ENCODE measurements around the gene B3GAT1. TPM values are rescaled to one million over a fixed set of nuclear protein-coding genes. Genes with fewer than 3 reads are reported as not detected.

Gene B3GAT1
- total and polyA plus RNA-seq, 2 of the 13 experiments (the other 11 are each of a cell fraction or from before 2014, with no cell fraction given), result not detected

DNA sequence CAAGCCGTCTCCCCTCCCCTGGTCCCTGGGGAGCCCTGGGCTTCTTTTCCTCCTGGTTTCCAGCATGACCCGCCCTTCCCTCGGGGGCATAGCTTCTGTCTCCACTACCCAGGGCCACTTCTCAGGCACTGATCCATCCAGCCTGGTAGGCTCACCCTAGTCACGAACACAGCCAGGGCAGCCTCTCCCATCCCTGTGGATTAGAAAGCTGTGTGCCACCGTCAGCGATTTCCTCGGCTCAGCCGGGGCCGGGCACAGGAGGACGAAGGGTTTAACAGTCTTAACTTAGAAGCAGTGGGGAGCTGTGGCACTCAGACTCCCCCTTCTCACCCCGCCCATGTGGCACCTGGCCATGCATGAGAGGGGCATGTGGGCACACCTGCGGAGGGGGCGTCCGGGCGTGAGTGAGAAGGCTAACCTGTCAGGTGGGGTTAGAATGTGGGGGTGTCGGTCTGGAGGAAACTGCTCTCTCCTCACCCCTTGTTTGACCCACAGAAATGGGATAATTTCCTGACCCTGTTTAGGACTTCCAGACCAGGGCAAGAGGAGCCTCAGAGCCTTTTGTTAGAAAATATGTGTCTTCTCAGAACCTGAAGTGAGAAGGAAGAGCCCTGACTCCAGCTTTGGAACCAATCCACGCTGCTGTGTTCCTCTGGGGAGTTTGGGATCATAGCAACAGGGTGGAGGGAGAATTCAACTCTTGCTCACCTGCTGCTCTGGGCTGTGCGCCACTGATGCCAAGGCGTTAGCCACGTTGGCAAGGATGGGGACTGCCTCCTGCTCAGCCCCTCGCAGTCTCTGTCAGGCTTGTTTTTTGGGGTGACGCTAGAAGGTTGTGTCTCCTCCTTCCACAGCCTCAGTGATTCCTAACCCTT, 65.7 kb downstream of the B3GAT1 start:
- WGBS (ENCODE audit: low lambda C conversion rate), result 49% methylated on average over 19 of the region's 22 CpGs

More for the DNA sequence above, 65.7 kb downstream of the B3GAT1 start:
- FAIRE-seq (no peak), DNase-seq (ENCODE audit: low spot score) (no peak), ATAC-seq (no peak)
- no TSS peak for BruUV-seq (replicated peaks)
- in situ Hi-C loops (cut with HindIII; ENCODE audit: extremely low pct_ligation_motif_present, low pct_unique_long_range_greater_than_20kb), result no loop called here
- intact Hi-C loops (cut with micrococcal nuclease; ENCODE audit: unreplicated experiment), result no loop called here
- Histone ChIP-seq H3K27me3 (ENCODE audit: control insufficient read depth in 1 of 2, insufficient read depth in 2 of 2, low read length in 2 of 2) (peaks cover 2 to 51% of the 10 kb centered on the region in 2 experiments; a peak in 4 of 5 replicates), H3K4me3 (replicated peaks in 1 of 3; ENCODE audit: insufficient read depth in 1 of 3, low read depth in 2 of 3, low read length in 3 of 3) (no peak overlapping the region), H3K9me3 (ENCODE audit: low read length) (no peaks in the 10 kb centered on the region), H3K79me2 (ENCODE audit: insufficient read depth, low read length) (no peaks in the 10 kb centered on the region), H3K9ac (ENCODE audit: insufficient read depth, low read depth, low read length) (no peak overlapping the region), H2AFZ (ENCODE audit: low read length) (no peak overlapping the region), H3K4me2 (ENCODE audit: low read depth, low read length) (no peak overlapping the region), H3K27ac (ENCODE audit: extremely low read length, insufficient read depth, low read length) (no peak overlapping the region), H3K36me3 (replicated peaks in 1 of 2; ENCODE audit: control insufficient read depth in 1 of 2, insufficient read depth in 2 of 2, low read length in 2 of 2) (no peaks in the 10 kb centered on the region), H4K20me1 (ENCODE audit: insufficient read depth, low read length) (no peaks in the 10 kb centered on the region), H3K4me1 (ENCODE audit: insufficient read depth, low read length) (no peaks in the 10 kb centered on the region)
- POLR2A ChIA-PET, result no interaction called here
- CTCF ChIA-PET (ENCODE audit: low intra/inter-chr PET ratio, low total read pairs), result no interaction called here
- TF ChIP-seq ZNF136 (CRISPR knock-in tag; IDR thresholded peaks at IDR 0.05; ENCODE audit: low read depth) (no peak), SOX6 (IDR thresholded peaks at IDR 0.05) (no peak), SOX6 (CRISPR knock-in tag; IDR thresholded peaks at IDR 0.05) (no peak), SP2 (CRISPR knock-in tag; IDR thresholded peaks at IDR 0.05) (no peak), MYC (CRISPR knock-in tag; IDR thresholded peaks at IDR 0.05; ENCODE audit: borderline replicate concordance) (no peak), ZNF782 (CRISPR knock-in tag; IDR thresholded peaks at IDR 0.05; ENCODE audit: borderline replicate concordance) (no peak), ZNF10 (CRISPR knock-in tag; IDR thresholded peaks at IDR 0.05; ENCODE audit: borderline replicate concordance, low read depth) (no peak), KAT2B (IDR thresholded peaks at IDR 0.05; ENCODE audit: borderline replicate concordance, low read depth, low read length) (no peak), HOXA9 (CRISPR knock-in tag; IDR thresholded peaks at IDR 0.05; ENCODE audit: borderline replicate concordance) (no peak), ZKSCAN5 (CRISPR knock-in tag; IDR thresholded peaks at IDR 0.05) (no peak), ZNF773 (CRISPR knock-in tag; IDR thresholded peaks at IDR 0.05; ENCODE audit: borderline replicate concordance) (no peak), MTF1 (CRISPR knock-in tag; IDR thresholded peaks at IDR 0.05) (no peak), ZNF781 (CRISPR knock-in tag; IDR thresholded peaks at IDR 0.05; ENCODE audit: borderline replicate concordance, not compliant biosample characterization) (no peak)
- TF ChIP-seq, protein P1, sequence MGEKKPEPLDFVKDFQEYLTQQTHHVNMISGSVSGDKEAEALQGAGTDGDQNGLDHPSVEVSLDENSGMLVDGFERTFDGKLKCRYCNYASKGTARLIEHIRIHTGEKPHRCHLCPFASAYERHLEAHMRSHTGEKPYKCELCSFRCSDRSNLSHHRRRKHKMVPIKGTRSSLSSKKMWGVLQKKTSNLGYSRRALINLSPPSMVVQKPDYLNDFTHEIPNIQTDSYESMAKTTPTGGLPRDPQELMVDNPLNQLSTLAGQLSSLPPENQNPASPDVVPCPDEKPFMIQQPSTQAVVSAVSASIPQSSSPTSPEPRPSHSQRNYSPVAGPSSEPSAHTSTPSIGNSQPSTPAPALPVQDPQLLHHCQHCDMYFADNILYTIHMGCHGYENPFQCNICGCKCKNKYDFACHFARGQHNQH (CRISPR knock-in tag; IDR thresholded peaks at IDR 0.05), result no peak
- TF ChIP-seq, protein P2, sequence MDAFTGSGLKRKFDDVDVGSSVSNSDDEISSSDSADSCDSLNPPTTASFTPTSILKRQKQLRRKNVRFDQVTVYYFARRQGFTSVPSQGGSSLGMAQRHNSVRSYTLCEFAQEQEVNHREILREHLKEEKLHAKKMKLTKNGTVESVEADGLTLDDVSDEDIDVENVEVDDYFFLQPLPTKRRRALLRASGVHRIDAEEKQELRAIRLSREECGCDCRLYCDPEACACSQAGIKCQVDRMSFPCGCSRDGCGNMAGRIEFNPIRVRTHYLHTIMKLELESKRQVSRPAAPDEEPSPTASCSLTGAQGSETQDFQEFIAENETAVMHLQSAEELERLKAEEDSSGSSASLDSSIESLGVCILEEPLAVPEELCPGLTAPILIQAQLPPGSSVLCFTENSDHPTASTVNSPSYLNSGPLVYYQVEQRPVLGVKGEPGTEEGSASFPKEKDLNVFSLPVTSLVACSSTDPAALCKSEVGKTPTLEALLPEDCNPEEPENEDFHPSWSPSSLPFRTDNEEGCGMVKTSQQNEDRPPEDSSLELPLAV (CRISPR knock-in tag; conservative IDR thresholded peaks at IDR 0.05; ENCODE audit: low read depth), result no peak
